Panc1 (cell line): ENCODE measurements around the gene TCF3.

Experiments
- CTCF ChIP-seq: fragments of 450-650 bp; IDR thresholded peaks from 2 replicates; pipeline ENCODE4 v1.5.1; 2017; ENCODE audit warnings: mild to moderate bottlenecking
- POLR2AphosphoS5 ChIP-seq: IDR thresholded peaks from 2 replicates; pipeline ENCODE4 v1.6.1; 2012; ENCODE audit warnings: mild to moderate bottlenecking, low read depth, low read length, moderate library complexity
- SIN3A ChIP-seq: IDR thresholded peaks from 2 replicates; pipeline ENCODE4 v1.6.1; 2012; ENCODE audit warnings: low read depth, mild to moderate bottlenecking, low read length, moderate library complexity, borderline replicate concordance; ENCODE audit not compliant: insufficient read depth

GRCh38 chr19:1606138-1606651 lies 46.2 kb downstream of the TCF3 start:
- TF ChIP-seq CTCF (no peak), POLR2AphosphoS5 (no peak), SIN3A (no peak)
